Right cardiac atrium (tissue), 5 donors: Measurements from ENCODE around the gene UBE2E3. TPM values are rescaled to one million over a fixed set of nuclear protein-coding genes. Genes with fewer than 3 reads are reported as not detected.

Experiments used
- ATAC-seq, 2 donors: fragments of 200-7000 bp; cut with Tn5 transposase; one replicate each; pipeline versions ENCODE4 v1.8.0 to v1.9.1; 2020; ENCODE audit warnings: moderate library complexity in 2 of 2, mild to moderate bottlenecking in 1 of 2
- DNase-seq, 3 donors: peaks; one replicate each; pipeline ENCODE4 v3.0.0-alpha.2; 2020
- H3K27ac ChIP-seq: one replicate; pipeline ENCODE4 v1.5.1; 2013; ENCODE audit warnings: mild to moderate bottlenecking, low read length, control low read depth, moderate library complexity
- H3K27me3 ChIP-seq: one replicate; pipeline ENCODE4 v1.6.1; 2013; ENCODE audit not compliant: control insufficient read depth, insufficient read depth
- H3K4me1 ChIP-seq: one replicate; pipeline ENCODE4 v1.6.1; 2013; ENCODE audit warnings: low read length; ENCODE audit not compliant: control insufficient read depth, insufficient read depth
- H3K4me3 ChIP-seq: one replicate; pipeline ENCODE4 v1.5.1; 2013; ENCODE audit warnings: low read length, control low read depth
- H3K9me3 ChIP-seq: one replicate; pipeline ENCODE4 v1.6.1; 2013; ENCODE audit warnings: low read length; ENCODE audit not compliant: control insufficient read depth
- WGBS: extraction: QIAGEN DNeasy Blood & Tissue Kit; methylation state at CpG from one replicate; pipeline ENCODE4 v1.1.7; 2013; 5-methylcytosine and 5-hydroxymethylcytosine counted together
- intact Hi-C, 4 donors: fragments of 100-400 bp; cut with DNase I; formaldehyde crosslinking; loops; one replicate each; pipeline versions ENCODE4 v1.11.0 to v1.14.0; 2022 to 2023
- polyA plus RNA-seq: library from polyadenylated mRNA; stranded (reverse); fragments of 200-250 nt; gene quantifications from one replicate; pipeline ENCODE4 v1.2.3, GENCODE V29; 2013
- total RNA-seq, 4 donors: library from RNA; stranded (reverse); fragmentation: NEBNext Ultra II Directional; extraction: Animal tissue kit (Norgen Biotek cat#: 25700); gene quantifications; one replicate each; pipeline ENCODE4 v1.2.1, GENCODE V29; 2021
- donor health status: healthy with polysubstance abuse.
- donor health status: DM: no; HTN: yes; CAD: no.
- donor health status: DM: no; HTN: no; CAD: no.
- donor health status: DM: no; HTN: yes; CAD: no; lungs with severe emphysema.
- donor health status: DM: yes; HTN: yes; CAD: no.

UBE2E3 gene
- total and polyA plus RNA-seq, 5 donors: 51.4 to 61.2 (median 57.7) TPM

DNA sequence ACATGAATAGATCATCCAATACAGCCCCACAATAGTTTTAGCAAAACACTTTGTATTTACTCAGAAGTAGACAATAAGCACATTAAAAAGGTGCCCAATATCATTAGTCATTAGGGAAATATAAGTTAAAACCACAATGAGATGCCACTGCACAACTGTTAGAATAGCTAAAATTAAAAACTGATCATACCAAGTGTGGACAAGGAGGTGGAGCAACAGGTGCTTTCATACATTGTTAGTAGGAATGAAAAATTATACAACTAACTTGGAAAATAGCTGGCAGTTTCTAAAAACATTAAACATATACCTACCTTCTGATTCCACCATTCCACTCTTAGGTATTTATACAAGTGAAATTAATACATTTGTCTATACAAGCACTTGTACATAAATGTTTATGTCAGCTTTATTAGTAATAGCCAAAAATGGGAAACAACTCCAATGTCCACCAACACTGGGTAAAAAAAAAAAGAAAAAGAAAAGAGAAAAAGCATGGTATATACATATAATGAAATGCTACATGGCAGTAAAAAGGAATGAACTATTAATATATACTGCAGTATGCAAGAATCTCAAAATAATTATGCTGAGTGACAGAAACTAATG, 27.6 kb upstream of the UBE2E3 start:
- intact Hi-C loops: no loop called here
- H3K27me3 ChIP-seq: no peaks in the 10 kb centered on the region
- no peak overlapping the region for H3K4me3 ChIP-seq
- no peak for DNase-seq
- no peak overlapping the region for H3K27ac ChIP-seq
- ATAC-seq: no peak
- H3K4me1 ChIP-seq: no peaks in the 10 kb centered on the region
- H3K9me3 ChIP-seq: no peaks in the 10 kb centered on the region

GRCh38 chr2:180953550-180953949, 26.9 kb upstream of the UBE2E3 start:
- Histone ChIP-seq H3K4me1 (no peaks in the 10 kb centered on the region), H3K9me3 (no peaks in the 10 kb centered on the region)
- intact Hi-C loops: no loop called here

GRCh38 chr2:180955101-180955500, 25.3 kb upstream of the UBE2E3 start:
- no peak for DNase-seq
- no peak overlapping the region for H3K27ac ChIP-seq
- no peaks in the 10 kb centered on the region for H3K4me1 ChIP-seq
- H3K27me3 ChIP-seq: no peaks in the 10 kb centered on the region
- no peak overlapping the region for H3K4me3 ChIP-seq
- no peak for ATAC-seq
- H3K9me3 ChIP-seq: no peaks in the 10 kb centered on the region
- intact Hi-C loops: no loop called here

More at GRCh38 chr2:180953550-180953949, 26.9 kb upstream of the UBE2E3 start:
- no peak for ATAC-seq
- DNase-seq: no peak
- Histone ChIP-seq H3K27ac (no peak overlapping the region), H3K4me3 (no peak overlapping the region), H3K27me3 (no peaks in the 10 kb centered on the region)

DNA sequence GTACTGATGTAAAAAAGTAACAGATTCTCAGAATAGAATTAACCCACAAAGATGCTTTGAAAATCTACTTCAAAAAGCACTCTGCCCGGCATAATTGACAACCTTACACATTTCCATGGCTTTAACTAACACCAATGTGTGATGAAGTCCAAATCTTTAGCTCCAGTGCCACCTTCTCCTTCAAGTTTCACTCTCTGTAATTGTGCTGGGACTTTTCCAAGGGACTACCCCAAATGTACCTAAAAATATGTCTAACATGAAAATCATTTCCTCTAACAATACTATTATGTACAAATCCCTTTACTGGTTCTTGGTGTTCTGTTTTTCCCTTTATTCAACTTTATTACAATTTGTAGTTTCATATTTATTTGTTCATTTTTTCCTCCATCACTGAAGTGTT, 20.6 kb upstream of the UBE2E3 start:
- H3K4me1 ChIP-seq: no peaks in the 10 kb centered on the region
- no peaks in the 10 kb centered on the region for H3K27me3 ChIP-seq
- intact Hi-C loops: no loop called here
- ATAC-seq (no peak), DNase-seq (no peak)
- no peak overlapping the region for H3K27ac ChIP-seq
- H3K4me3 ChIP-seq: no peak overlapping the region
- no peaks in the 10 kb centered on the region for H3K9me3 ChIP-seq
- 75% methylated on average over 1 of the region's 1 CpG for WGBS

- intact Hi-C loops: no loop called here
- Histone ChIP-seq H3K4me3 (no peak overlapping the region), H3K27me3 (no peaks in the 10 kb centered on the region), H3K27ac (no peak overlapping the region), H3K9me3 (no peaks in the 10 kb centered on the region), H3K4me1 (no peaks in the 10 kb centered on the region)
- ATAC-seq: no peak
- 64% methylated on average over 3 of the region's 3 CpGs for WGBS
- no peak for DNase-seq
Observed at GRCh38 chr2:180960982-180961381, 19.4 kb upstream of the UBE2E3 start.

DNA sequence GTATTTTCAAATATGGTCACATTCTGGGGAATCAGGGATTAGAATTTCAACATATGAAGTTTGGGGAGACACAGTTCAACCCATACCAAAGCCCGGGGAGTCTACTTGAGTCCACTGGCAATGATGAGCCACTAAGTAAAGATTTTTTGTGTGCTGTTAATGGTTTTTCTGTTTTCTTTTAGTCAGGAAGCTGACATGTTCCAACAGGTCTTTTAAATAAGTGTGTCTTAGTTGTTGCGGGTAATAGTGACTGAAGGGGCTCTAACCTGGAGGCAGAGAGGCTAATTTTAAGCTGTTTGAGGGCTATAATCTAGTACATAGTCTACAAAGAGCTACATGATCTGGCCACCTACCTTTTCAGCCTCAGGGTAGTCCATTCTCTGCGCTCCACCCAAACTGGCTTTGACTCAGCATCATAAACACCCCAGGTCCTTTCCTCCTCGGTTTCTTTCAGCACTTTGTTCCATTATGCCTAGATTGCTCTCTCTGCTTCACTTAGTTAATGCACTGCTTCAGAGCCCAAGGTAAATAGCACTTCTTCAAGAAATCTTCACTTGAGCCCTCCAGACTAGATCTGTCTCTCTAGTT, 17.6 kb upstream of the UBE2E3 start:
- no peak overlapping the region for H3K4me3 ChIP-seq
- no peaks in the 10 kb centered on the region for H3K4me1 ChIP-seq
- H3K27ac ChIP-seq: no peak overlapping the region
- H3K9me3 ChIP-seq: no peaks in the 10 kb centered on the region
- ATAC-seq (no peak), DNase-seq (no peak)
- no peaks in the 10 kb centered on the region for H3K27me3 ChIP-seq
- intact Hi-C loops: no loop called here
- 91% methylated on average over 4 of the region's 4 CpGs for WGBS

DNA sequence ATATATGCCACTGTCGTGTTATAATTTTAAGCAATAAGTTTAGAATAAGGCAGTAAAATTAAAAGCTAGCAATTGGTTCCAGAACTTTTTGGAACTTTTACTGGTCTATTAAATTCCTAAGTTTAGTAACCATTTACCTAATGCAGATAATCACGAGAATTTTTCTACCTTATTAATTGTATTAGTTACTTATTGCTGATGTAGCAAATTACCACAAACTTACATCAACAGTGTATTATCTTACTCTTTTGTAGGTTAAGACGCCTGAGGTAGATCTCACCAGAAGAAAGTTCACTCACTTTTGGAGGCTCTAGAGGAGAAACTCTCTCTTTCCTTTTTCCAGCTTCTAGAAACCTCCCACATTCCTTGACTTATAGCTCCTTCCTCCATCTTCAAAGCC, 14.0 kb upstream of the UBE2E3 start:
- Histone ChIP-seq H3K27ac (no peak overlapping the region), H3K27me3 (no peaks in the 10 kb centered on the region), H3K9me3 (no peaks in the 10 kb centered on the region), H3K4me3 (no peak overlapping the region), H3K4me1 (no peaks in the 10 kb centered on the region)
- no peak for DNase-seq
- 92% methylated on average over 3 of the region's 3 CpGs for WGBS
- intact Hi-C loops: no loop called here
- no peak for ATAC-seq

DNA sequence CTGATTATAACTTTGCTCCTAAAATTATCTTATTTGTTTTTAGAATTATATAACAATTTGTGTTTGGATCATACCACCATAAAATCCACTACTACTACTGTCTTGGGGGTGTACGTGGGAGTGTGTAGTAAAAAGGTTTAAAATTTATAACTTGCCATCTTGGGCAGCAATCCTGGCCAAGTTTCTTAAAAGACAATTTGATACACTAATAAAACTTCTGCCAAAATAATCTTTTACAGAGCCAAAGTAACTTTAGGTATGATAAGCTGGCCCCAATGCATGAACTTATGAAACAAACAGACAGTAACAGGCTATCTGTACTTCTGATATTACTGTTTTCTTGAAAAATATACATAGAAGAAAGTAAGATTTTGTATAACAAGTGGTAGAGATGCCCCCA, 11.3 kb upstream of the UBE2E3 start:
- no peak for ATAC-seq
- Histone ChIP-seq H3K27ac (no peak overlapping the region), H3K4me1 (no peaks in the 10 kb centered on the region), H3K9me3 (no peaks in the 10 kb centered on the region), H3K27me3 (no peaks in the 10 kb centered on the region), H3K4me3 (no peak overlapping the region)
- intact Hi-C loops: no loop called here
- 63% methylated on average over 1 of the region's 1 CpG for WGBS
- DNase-seq: no peak

- H3K4me3 ChIP-seq: no peak overlapping the region
- no peak overlapping the region for H3K27ac ChIP-seq
- intact Hi-C loops: no loop called here
- no peaks in the 10 kb centered on the region for H3K4me1 ChIP-seq
- WGBS: 89% methylated on average over 3 of the region's 3 CpGs
- no peak for ATAC-seq
- H3K9me3 ChIP-seq: no peaks in the 10 kb centered on the region
- no peaks in the 10 kb centered on the region for H3K27me3 ChIP-seq
- DNase-seq: no peak
Observed at GRCh38 chr2:180970016-180970415, 10.4 kb upstream of the UBE2E3 start.

DNA sequence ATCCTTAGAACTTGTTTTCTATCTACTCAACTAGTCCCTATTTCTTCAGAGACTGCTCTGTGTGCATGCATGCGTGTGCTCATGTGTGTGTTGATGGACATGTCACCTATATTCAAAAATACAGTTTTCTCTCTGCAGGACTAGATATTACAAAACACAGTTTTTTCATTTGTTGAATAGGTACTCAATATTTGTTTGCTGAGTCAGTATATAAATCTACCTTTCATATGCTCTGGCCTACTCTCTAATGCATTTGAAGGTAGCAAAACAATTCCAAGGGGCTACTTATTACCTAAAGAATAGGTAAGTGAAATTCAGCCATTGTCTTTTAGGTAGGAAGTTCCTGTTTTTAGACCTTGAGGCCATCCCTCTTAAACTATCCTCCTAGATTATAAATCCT, 8.6 kb upstream of the UBE2E3 start:
- no peak for DNase-seq
- H3K27ac ChIP-seq: no peak overlapping the region
- WGBS: 99% methylated on average over 1 of the region's 1 CpG
- H3K9me3 ChIP-seq: no peaks in the 10 kb centered on the region
- no peaks in the 10 kb centered on the region for H3K4me1 ChIP-seq
- H3K27me3 ChIP-seq: no peaks in the 10 kb centered on the region
- ATAC-seq: no peak
- H3K4me3 ChIP-seq: no peak overlapping the region
- intact Hi-C loops: no loop called here

- DNase-seq (no peak), ATAC-seq (no peak)
- Histone ChIP-seq H3K27ac (no peak overlapping the region), H3K9me3 (no peaks in the 10 kb centered on the region), H3K4me3 (no peak overlapping the region), H3K27me3 (no peaks in the 10 kb centered on the region), H3K4me1 (no peaks in the 10 kb centered on the region)
- intact Hi-C loops: no loop called here
- 88% methylated on average over 2 of the region's 2 CpGs for WGBS
Observed at GRCh38 chr2:180975585-180975984, 4.8 kb upstream of the UBE2E3 start.
